Choroid plexus epithelial cell (primary cell): ENCODE measurements around the gene DYNC1I1.

Experiments
- DNase-seq: peaks from one replicate; pipeline ENCODE4 v3.0.0-alpha.2; 2010; ENCODE audit warnings: low read depth
- H3K4me3 ChIP-seq: 2 replicates; pipeline ENCODE4 v1.5.1; 2011; ENCODE audit warnings: low read depth, mild to moderate bottlenecking, control low read depth, low read length, moderate library complexity
- TF ChIP-seq, protein P1 (sequence below): conservative IDR thresholded peaks from 2 replicates; pipeline ENCODE4 v1.5.1; 2011; ENCODE audit warnings: low read depth, mild to moderate bottlenecking, control low read depth, inconsistent platforms, low read length, moderate library complexity

Gene DYNC1I1

DNA sequence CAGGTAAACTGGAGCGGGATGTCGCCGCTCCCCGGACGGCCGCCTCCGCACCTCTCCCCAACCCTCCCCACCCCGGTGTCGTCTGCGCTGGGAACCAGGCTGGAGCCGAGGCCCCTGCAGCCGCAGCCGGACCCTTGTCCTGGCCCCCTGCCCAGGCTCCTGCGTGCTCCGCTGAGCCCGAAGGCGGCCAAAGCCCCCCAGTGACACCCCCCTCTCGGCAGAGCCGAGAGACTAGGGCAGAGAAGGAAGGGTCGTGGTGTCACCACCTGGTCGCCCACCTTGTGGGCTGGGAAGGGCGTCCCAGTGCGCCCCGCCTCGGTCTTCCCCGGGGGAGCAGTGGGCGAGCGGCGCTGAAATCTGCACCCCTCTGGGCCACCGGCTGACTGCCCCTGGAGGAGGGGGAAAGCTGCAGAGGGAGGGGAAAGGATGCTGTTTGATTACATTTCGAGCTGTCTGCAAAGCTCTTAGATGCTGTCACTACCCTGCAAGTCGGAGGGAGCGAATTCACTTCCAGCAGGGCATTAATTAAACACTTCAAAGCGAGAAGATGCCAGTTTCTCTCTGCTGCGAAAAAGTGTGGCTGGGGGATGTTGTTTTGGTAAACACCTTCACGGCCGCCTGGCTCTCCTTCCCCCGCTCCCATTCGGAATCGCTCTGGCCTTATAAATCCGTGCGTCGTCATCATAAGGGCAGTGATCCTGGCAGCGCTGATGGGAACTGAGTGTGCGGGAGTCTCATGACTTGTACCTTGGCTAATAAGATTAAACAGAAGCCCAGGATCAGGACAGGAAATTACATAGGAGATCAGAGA, 622 bp downstream of the DYNC1I1 start:
- H3K4me3 ChIP-seq, result peak overlapping the region; percentile 64
- TF ChIP-seq, protein P1, sequence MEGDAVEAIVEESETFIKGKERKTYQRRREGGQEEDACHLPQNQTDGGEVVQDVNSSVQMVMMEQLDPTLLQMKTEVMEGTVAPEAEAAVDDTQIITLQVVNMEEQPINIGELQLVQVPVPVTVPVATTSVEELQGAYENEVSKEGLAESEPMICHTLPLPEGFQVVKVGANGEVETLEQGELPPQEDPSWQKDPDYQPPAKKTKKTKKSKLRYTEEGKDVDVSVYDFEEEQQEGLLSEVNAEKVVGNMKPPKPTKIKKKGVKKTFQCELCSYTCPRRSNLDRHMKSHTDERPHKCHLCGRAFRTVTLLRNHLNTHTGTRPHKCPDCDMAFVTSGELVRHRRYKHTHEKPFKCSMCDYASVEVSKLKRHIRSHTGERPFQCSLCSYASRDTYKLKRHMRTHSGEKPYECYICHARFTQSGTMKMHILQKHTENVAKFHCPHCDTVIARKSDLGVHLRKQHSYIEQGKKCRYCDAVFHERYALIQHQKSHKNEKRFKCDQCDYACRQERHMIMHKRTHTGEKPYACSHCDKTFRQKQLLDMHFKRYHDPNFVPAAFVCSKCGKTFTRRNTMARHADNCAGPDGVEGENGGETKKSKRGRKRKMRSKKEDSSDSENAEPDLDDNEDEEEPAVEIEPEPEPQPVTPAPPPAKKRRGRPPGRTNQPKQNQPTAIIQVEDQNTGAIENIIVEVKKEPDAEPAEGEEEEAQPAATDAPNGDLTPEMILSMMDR, result no peak
- peak; percentile 41 for DNase-seq

DNA sequence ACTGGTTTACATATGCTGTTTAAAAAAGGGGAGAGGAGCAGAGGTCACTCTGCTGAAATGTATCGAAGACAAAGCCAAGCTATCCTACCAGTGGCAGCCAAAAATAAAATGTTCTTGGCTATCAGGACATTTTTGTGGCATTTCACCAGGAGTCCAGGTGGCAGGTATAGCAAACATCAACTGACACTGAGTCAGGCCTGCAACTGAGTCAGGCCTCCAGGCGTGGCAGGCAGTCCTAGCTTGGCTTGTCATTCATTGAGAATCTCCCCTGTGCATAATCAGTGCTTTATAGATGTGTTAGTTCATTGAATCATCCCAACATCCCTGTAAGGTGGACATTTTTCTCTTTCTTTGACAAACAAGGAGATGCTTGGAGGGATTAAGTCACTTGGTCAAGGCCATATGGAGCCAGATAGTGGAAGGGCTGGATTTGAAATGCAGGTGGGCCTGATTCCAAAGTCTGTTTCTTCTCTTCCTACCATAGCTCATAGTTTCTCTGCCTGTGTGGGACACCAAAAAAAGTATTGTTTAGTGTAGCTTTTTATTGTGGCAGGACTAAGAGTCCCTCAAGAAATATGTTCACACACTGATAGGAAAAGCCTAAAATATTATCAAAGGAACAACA, 4.3 kb downstream of the DYNC1I1 start:
- DNase-seq, result no peak
- no peak overlapping the region for H3K4me3 ChIP-seq

DNA sequence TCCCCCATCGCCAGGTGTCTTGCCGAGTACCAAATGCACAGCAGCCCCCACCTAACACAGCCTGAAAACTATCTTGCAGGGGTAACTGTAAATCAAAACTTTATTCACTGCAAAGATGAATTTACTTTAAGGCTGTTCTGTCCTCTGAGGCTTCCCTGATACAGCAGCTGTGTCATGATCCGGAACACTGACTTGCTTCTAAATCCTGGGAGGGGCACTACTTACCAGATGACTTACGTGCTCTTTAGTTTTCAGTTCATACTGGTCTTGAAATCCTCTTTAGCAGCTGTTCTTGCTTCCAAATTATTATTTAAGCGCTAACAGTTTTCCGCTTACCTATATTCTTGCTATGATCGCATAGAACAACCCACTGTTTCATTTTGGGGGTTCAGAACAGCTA, 4.9 kb downstream of the DYNC1I1 start:
- H3K4me3 ChIP-seq, result no peak overlapping the region
- TF ChIP-seq, protein P1, result no peak
- DNase-seq, result no peak

More for the DNA sequence above, 4.3 kb downstream of the DYNC1I1 start:
- TF ChIP-seq, protein P1, result no peak

DNA sequence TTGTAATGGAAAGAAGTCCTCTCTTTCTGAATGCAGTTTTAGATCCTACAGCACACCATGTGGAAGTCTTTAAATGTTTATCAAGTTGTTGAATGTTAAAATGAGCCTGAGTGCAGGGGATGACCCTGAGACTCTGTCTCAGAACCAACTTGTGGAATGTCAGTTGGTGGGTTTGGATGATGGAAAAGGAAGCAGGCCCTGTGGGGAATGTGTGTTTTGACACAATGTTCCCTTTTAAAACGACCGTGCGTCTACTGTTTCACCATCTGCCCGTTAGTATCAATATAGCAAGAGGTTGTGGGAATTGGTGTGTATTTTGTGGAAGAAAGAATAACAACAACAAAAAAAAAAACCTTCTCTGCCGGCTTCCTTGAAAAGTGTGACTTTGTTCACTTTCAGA, 8.3 kb downstream of the DYNC1I1 start:
- TF ChIP-seq, protein P1, result no peak
- peak; percentile 3 for DNase-seq
- H3K4me3 ChIP-seq, result no peak overlapping the region

DNA sequence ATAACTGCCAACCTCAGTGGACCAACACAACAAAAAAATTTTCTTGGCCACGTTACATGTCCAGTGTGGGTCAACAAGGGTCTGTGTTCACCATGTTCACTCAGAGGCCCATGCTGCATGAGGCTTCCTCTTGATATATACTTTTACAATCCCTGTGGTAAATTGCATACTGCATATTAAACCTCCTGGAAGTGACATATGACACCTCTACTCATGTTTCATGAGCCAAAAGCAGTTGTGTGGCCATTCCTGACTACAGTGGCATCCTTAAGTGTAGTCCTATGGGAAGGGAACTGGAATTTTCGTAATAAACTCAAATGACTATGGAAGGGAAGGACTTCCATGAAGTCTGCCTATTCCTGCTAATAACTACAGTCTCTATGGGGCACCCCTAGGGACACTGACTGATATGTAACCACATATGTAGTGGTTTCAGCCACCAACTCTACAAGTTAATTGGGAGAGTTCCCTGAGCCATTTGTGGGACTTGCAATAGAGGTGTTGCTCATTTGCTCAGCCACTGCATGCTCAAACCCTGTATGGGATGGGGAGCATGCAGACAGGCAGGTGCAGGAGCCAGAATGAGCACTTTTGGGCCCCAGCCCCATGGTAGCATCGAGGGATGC, 9.7 kb downstream of the DYNC1I1 start:
- no peak for DNase-seq
- no peak overlapping the region for H3K4me3 ChIP-seq
- TF ChIP-seq, protein P1, result no peak

DNA sequence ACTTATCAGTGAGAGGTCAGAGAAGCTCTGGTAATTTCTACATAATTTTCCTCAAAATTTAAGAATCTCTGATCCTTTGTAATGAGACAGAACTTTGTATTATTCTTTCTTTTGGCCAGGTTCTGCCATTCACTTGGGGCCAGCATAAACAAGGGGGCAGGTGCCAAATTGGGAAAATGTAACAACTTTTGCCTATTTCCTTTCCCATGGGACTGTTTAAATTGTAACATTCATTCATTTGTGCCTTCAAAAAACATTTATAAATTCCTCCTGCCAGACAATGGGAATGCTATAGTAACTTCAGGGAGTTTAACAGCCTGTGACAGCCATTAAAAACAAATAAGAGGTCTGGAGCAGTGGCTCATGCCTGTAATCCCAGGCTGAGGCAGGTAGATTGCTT, 12.4 kb downstream of the DYNC1I1 start:
- H3K4me3 ChIP-seq, result no peak overlapping the region
- no peak for DNase-seq
- TF ChIP-seq, protein P1, result no peak
